Epithelial cell of esophagus (primary cell): Measurements from ENCODE around the gene CIC.
A peak's percentile ranks its signal among the peaks of the same experiment; 100 is the strongest.

Source experiments
- DNase-seq: peaks from one replicate; pipeline ENCODE4 v3.0.0; 2010; ENCODE audit warnings: low read depth
- H3K4me3 ChIP-seq: 2 replicates; pipeline ENCODE4 v1.5.1; 2011; ENCODE audit warnings: mild to moderate bottlenecking, low read length, control low read depth
- TF ChIP-seq, protein P1 (sequence below): IDR thresholded peaks from 2 replicates; pipeline ENCODE4 v1.5.1; 2011; ENCODE audit warnings: low read depth, mild to moderate bottlenecking, low read length, control low read depth, inconsistent platforms; ENCODE audit not compliant: insufficient read depth; ENCODE audit errors: missing control alignments

The CIC gene

DNA sequence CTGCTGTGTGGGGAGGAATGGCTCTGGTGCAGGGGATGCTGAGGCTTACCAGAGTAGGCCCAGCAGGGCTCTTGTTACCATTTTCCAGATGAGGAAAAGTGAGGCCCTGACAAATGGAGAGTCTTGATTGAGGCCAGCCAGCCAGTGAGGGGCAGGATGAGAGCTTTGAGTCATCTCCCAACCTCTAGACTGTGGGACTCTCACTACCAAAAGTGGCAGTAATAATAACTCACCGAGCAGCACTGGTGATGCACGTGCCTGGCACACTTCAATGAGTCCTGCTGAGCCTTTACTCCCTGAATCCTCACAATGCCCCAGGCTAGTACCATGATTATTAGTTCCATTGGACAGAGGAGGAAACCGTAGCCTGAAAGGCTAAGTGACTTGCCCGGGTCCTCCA lies 7.8 kb downstream of the CIC start:
- H3K4me3 ChIP-seq: no peak overlapping the region
- TF ChIP-seq, protein P1, sequence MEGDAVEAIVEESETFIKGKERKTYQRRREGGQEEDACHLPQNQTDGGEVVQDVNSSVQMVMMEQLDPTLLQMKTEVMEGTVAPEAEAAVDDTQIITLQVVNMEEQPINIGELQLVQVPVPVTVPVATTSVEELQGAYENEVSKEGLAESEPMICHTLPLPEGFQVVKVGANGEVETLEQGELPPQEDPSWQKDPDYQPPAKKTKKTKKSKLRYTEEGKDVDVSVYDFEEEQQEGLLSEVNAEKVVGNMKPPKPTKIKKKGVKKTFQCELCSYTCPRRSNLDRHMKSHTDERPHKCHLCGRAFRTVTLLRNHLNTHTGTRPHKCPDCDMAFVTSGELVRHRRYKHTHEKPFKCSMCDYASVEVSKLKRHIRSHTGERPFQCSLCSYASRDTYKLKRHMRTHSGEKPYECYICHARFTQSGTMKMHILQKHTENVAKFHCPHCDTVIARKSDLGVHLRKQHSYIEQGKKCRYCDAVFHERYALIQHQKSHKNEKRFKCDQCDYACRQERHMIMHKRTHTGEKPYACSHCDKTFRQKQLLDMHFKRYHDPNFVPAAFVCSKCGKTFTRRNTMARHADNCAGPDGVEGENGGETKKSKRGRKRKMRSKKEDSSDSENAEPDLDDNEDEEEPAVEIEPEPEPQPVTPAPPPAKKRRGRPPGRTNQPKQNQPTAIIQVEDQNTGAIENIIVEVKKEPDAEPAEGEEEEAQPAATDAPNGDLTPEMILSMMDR: no peak
- peak; percentile 73 for DNase-seq

GRCh38 chr19:42277821-42278451 lies 8.9 kb downstream of the CIC start:
- H3K4me3 ChIP-seq: peak overlapping the region; percentile 76
- DNase-seq: peak; percentile 80
- TF ChIP-seq, protein P1: no peak

DNA sequence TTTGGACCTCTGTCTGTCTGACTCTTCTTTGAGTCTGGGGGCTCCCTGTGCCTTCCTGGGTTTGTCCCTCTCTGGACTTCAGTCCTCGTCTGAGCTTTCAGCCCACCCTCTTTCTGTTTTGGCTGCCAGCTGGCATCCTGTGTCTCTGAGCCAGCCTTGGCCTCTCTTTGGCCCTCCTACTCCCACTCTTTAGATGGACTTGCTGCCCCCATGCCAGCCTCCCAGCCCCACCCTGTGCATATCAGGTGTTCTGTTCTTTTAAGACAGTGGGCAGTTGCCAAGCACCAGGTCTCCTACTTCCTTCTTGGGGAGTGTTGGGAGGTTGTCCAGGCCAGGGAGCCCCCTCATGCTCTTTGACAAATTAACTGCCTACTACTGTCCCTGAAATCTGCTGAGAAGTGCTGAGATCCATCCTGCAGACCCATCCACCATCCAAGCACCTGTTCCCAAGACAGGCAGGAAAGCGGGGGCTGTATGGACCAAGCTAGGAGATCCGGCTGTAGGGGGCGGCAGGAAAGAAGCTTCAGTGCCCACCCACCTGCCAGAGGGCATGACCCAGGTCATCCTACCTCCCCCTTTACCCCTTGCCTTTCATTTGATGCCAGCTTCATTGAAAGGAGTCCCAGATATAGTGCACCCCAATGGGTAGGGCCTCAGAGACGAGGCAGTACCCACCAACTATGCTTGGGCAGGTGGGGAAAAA lies 9.6 kb downstream of the CIC start:
- no peak for DNase-seq
- H3K4me3 ChIP-seq: peak overlapping the region; percentile 76
- TF ChIP-seq, protein P1: no peak

- TF ChIP-seq, protein P1: no peak
- H3K4me3 ChIP-seq: peak overlapping the region; percentile 76
- no peak for DNase-seq
Measured at GRCh38 chr19:42279155-42279901, 10.3 kb downstream of the CIC start.

DNA sequence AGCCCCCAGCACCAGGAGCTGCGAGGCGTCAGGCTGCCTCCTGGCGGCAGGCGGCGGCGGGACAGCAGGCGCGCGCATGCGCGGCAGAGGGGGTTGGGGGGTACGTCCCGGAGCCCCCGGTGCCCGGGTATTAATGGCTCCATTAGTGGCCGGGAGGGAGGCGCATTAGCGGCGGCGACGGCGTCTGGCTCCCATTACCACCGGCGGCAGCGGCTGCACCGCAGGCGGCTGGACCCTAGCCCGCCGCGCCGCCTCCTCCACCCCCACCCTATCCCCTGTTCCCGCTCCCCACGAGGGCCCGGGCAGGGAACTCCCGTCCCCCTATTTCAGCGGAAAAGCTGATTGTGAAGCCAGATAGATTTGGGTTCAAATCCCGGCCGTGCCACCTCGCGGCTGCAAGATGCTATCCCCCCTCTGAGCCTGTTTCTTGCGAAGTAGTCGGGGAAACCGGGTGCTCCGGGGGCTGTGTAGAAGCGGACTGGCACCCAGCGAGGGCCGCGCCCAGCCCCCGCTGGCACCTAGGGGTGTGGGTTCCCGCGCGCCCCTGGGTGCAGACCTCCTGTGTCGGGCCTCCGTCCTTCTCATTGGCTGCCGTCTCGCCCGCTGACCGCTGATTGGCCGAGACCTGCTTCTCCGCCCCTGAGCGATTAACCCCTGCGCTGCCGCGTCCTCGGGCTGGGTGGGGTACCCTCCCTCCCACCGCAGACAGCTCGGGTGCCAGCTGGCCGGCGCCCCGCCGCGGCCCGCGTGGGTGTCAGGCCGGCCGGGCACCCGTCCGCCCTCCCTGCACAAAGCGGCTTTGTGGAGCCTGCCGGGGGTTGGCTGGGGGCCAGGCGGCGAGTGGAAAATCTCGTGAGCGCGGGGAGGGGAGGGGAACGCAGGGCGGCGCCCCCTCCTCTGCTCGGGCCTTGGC lies 11.1 kb downstream of the CIC start:
- TF ChIP-seq, protein P1: peak; percentile 63
- H3K4me3 ChIP-seq: peak overlapping the region; percentile 76
- peak; percentile 86 for DNase-seq

GRCh38 chr19:42280815-42281145 lies 11.7 kb downstream of the CIC start:
- peak overlapping the region; percentile 76 for H3K4me3 ChIP-seq
- DNase-seq: no peak
- TF ChIP-seq, protein P1: no peak
